Endothelial cell of umbilical vein (primary cell): ENCODE data around the gene ADD2. TPM values are rescaled to one million over a fixed set of nuclear protein-coding genes. Genes with fewer than 3 reads are reported as not detected.

Experiments used
- BruUV-seq: library from RNA; stranded (reverse); fragments of 400-500 nt; replicated peaks from 2 replicates; lab custom pipeline; 2021; lab: Mats Ljungman, UMichigan
- CTCF ChIA-PET: fragments of 300-600, 350-600 bp; sonication (Branson Sonifier 250); formaldehyde crosslinking; loops from one replicate; lab custom pipeline; 2021; ENCODE audit warnings: antibody characterized with exemption, inconsistent platforms; lab: Charles Lee
- POLR2A ChIA-PET: fragments of 300-600, 350-600 bp; sonication (Branson Sonifier 250); formaldehyde crosslinking; loops from one replicate; lab custom pipeline; 2021; ENCODE audit warnings: antibody characterized with exemption, inconsistent platforms; lab: Charles Lee
- DNase-seq: peaks from one replicate; pipeline ENCODE4 v3.0.0-alpha.2; 2011; ENCODE audit warnings: low read depth, low spot score
- FAIRE-seq: peaks from 2 replicates; lab custom pipeline; 2011; peaks lifted over from hg19 to GRCh38; lab: Jason Lieb, UNC
- H2AFZ ChIP-seq: 2 replicates; pipeline ENCODE4 v1.6.0; 2012; ENCODE audit warnings: low read depth, low read length, control low read depth, inconsistent platforms
- H3K27ac ChIP-seq: 2 replicates; pipeline ENCODE4 v1.5.1; 2011; ENCODE audit warnings: low read depth, mild to moderate bottlenecking, control low read depth, low read length, moderate library complexity; ENCODE audit not compliant: insufficient read depth
- H3K27me3 ChIP-seq, 2 experiments: 2 replicates each; pipeline versions ENCODE4 v1.6.0 to v1.6.1; 2011; ENCODE audit warnings: low read length in 2 of 2, mixed read lengths in 1 of 2; ENCODE audit not compliant: control insufficient read depth in 2 of 2, insufficient read depth in 2 of 2
- H3K36me3 ChIP-seq, 2 experiments: 2 replicates in 1 of 2; 3 replicates in 1 of 2; pipeline ENCODE4 v1.5.1; 2011; ENCODE audit warnings: low read length in 2 of 2, mild to moderate bottlenecking in 1 of 2, moderate library complexity in 1 of 2; ENCODE audit not compliant: control insufficient read depth in 2 of 2, insufficient read depth in 2 of 2; ENCODE audit errors: extremely low read depth in 1 of 2
- H3K4me1 ChIP-seq: 3 replicates; pipeline ENCODE4 v1.5.1; 2011; ENCODE audit warnings: mild to moderate bottlenecking, low read length; ENCODE audit not compliant: control insufficient read depth, insufficient read depth; ENCODE audit errors: extremely low read depth
- H3K4me2 ChIP-seq: 2 replicates; pipeline ENCODE4 v1.6.1; 2011; ENCODE audit warnings: low read length, control low read depth, mixed read lengths; ENCODE audit not compliant: insufficient read depth
- H3K4me3 ChIP-seq, 3 experiments: fragments of 200-600 bp in 1 of 3; sonication (generic), shearing (Covaris generic) in 1 of 3; replicated peaks in 1 of 3; 2 replicates each; pipeline ENCODE4 v1.5.1; 2011 to 2016; ENCODE audit warnings: control low read depth in 3 of 3, low read length in 3 of 3, mild to moderate bottlenecking in 2 of 3, inconsistent platforms in 1 of 3, low read depth in 1 of 3, moderate library complexity in 1 of 3; ENCODE audit not compliant: insufficient read depth in 1 of 3
- H3K79me2 ChIP-seq: 2 replicates; pipeline ENCODE4 v1.6.0; 2012; ENCODE audit warnings: low read length, inconsistent platforms; ENCODE audit not compliant: control insufficient read depth, insufficient read depth
- H3K9ac ChIP-seq: replicated peaks from 2 replicates; pipeline ENCODE3; 2011; ENCODE audit warnings: low read length, control low read depth; ENCODE audit not compliant: insufficient read depth; ENCODE audit errors: extremely low read depth
- H3K9me1 ChIP-seq: replicated peaks from 3 replicates; pipeline ENCODE4 v1.6.0; 2011; ENCODE audit warnings: mild to moderate bottlenecking, low read length; ENCODE audit not compliant: control insufficient read depth, insufficient read depth; ENCODE audit errors: extremely low read depth
- H3K9me3 ChIP-seq: replicated peaks from 2 replicates; pipeline ENCODE4 v1.5.1; 2012; ENCODE audit warnings: low read length, inconsistent platforms; ENCODE audit not compliant: control insufficient read depth, insufficient read depth
- H4K20me1 ChIP-seq: replicated peaks from 2 replicates; pipeline ENCODE3; 2011; ENCODE audit warnings: mild to moderate bottlenecking, low read length; ENCODE audit not compliant: control insufficient read depth, insufficient read depth; ENCODE audit errors: extremely low read depth
- CTCF ChIP-seq, 2 donors: IDR thresholded peaks; 1 replicate in 1 of 2; 2 replicates in 1 of 2; pipeline ENCODE4 v1.5.1; 2011; ENCODE audit warnings: low read length in 2 of 2, mild to moderate bottlenecking in 2 of 2, moderate library complexity in 2 of 2, control low read depth in 1 of 2, inconsistent platforms in 1 of 2, low read depth in 1 of 2; ENCODE audit not compliant: insufficient read depth in 1 of 2; ENCODE audit errors: extremely low read depth in 1 of 2
- EZH2 ChIP-seq: IDR thresholded peaks from 2 replicates; pipeline ENCODE4 v1.6.1; 2012; ENCODE audit warnings: borderline replicate concordance, low read depth, mild to moderate bottlenecking, moderate library complexity, low read length, inconsistent platforms; ENCODE audit not compliant: severe bottlenecking
- FOS ChIP-seq: IDR thresholded peaks from 2 replicates; pipeline ENCODE4 v1.6.1; 2011; ENCODE audit warnings: mild to moderate bottlenecking, low read length, moderate library complexity, borderline replicate concordance; ENCODE audit not compliant: insufficient read depth
- GATA2 ChIP-seq: IDR thresholded peaks from 2 replicates; pipeline ENCODE4 v1.7.0; 2011; ENCODE audit warnings: low read depth, mild to moderate bottlenecking, moderate library complexity, mixed read lengths, low read length; ENCODE audit not compliant: insufficient read length, insufficient read depth
- JUN ChIP-seq: IDR thresholded peaks from 2 replicates; pipeline ENCODE4 v1.6.1; 2011; ENCODE audit warnings: borderline replicate concordance, low read depth; ENCODE audit not compliant: insufficient read length, insufficient read depth
- MYC ChIP-seq: IDR thresholded peaks from one replicate; pipeline ENCODE4 v1.6.1; 2011; ENCODE audit warnings: mild to moderate bottlenecking, low read depth, low read length
- POLR2A ChIP-seq: IDR thresholded peaks from 2 replicates; pipeline ENCODE4 v1.6.1; 2012; ENCODE audit warnings: low read depth, mild to moderate bottlenecking, control low read depth, low read length
- POLR2AphosphoS5 ChIP-seq: IDR thresholded peaks from 2 replicates; pipeline ENCODE4 v1.6.1; 2012; ENCODE audit warnings: low read depth, mild to moderate bottlenecking, control low read depth, low read length, moderate library complexity; ENCODE audit not compliant: insufficient read depth
- dilution Hi-C: fragments of 300-500 bp; cut with MboI; formaldehyde crosslinking; loops from one replicate; pipeline ENCODE4 v1.15.0; 2019; ENCODE audit warnings: low sequenced_read_pairs; ENCODE audit not compliant: extremely low pct_ligation_motif_present
- intact Hi-C: fragments of 100-400 bp; cut with micrococcal nuclease; formaldehyde crosslinking; loops from one replicate; pipeline ENCODE4 v1.10.0; 2022
- polyA plus RNA-seq, 4 experiments: library from polyadenylated mRNA; depleted of rRNA in 3 of 4; stranded (reverse) in 3 of 4; unstranded in 1 of 4; fragments of >200 nt; gene quantifications; 2 replicates each; pipeline versions ENCODE4 v1.2.1 to v1.2.3, GENCODE V29; 2011 to 2012; ENCODE audit warnings: missing spikeins in 1 of 4
- total RNA-seq: library from RNA; stranded (reverse); gene quantifications from 2 replicates; pipeline ENCODE4 v1.2.3, GENCODE V29; 2021
- TF ChIP-seq, protein P1 (sequence below): IDR thresholded peaks from 2 replicates; pipeline ENCODE4 v1.6.1; 2011; ENCODE audit not compliant: insufficient read depth, insufficient read length

Gene ADD2
- total and polyA plus RNA-seq, 2 donors (not counting 3 experiments of a cell fraction or from before 2014, with no cell fraction given): 0.17 TPM; not detected in 1

- Histone ChIP-seq H3K4me1 (no peaks in the 10 kb centered on the region), H3K36me3 (no peaks in the 10 kb centered on the region), H3K79me2 (no peaks in the 10 kb centered on the region), H3K4me3 (no peak overlapping the region), H2AFZ (no peak overlapping the region), H3K27me3 (peaks cover 4 to 13% of the 10 kb centered on the region in 2 experiments), H3K9me3 (no peaks in the 10 kb centered on the region), H3K9ac (no peak overlapping the region), H3K4me2 (no peak overlapping the region), H3K9me1 (no peaks in the 10 kb centered on the region), H3K27ac (no peak overlapping the region), H4K20me1 (no peaks in the 10 kb centered on the region)
- dilution Hi-C loops: no loop called here
- POLR2A ChIA-PET: no interaction called here
- intact Hi-C loops: no loop called here
- CTCF ChIA-PET: interaction anchor here (1.3 to 1.6 kb wide), 2 partner anchors 9 to 304 kb away, joined by 5 to 8 read pairs; no protein-coding TSS in a partner anchor
- no peak for DNase-seq
- FAIRE-seq: no peak
- TF ChIP-seq, protein P1, sequence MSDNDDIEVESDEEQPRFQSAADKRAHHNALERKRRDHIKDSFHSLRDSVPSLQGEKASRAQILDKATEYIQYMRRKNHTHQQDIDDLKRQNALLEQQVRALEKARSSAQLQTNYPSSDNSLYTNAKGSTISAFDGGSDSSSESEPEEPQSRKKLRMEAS: no peak
- TF ChIP-seq JUN: peak; percentile 18
- BruUV-seq: no TSS peak
Observed at GRCh38 chr2:70608373-70608772, 159.6 kb downstream of the ADD2 start.

GRCh38 chr2:70607121-70607561, 160.9 kb downstream of the ADD2 start:
- no peak overlapping the region for H3K4me2 ChIP-seq
- H3K4me3 ChIP-seq: no peak overlapping the region
- no peaks in the 10 kb centered on the region for H3K9me1 ChIP-seq
- peaks cover 4 to 20% of the 10 kb centered on the region in 2 experiments for H3K27me3 ChIP-seq
- no peaks in the 10 kb centered on the region for H3K36me3 ChIP-seq
- no peak overlapping the region for H3K27ac ChIP-seq
- BruUV-seq: no TSS peak
- no peaks in the 10 kb centered on the region for H3K4me1 ChIP-seq
- H3K9ac ChIP-seq: no peak overlapping the region
- H4K20me1 ChIP-seq: no peaks in the 10 kb centered on the region
- DNase-seq (no peak), FAIRE-seq (no peak)
- ChIA-PET CTCF (interaction anchor here (1.6 kb wide), 1 partner anchor 10 kb away, joined by 7 read pairs; no protein-coding TSS in a partner anchor), POLR2A (no interaction called here)
- no peak for TF ChIP-seq GATA2
- no peak for TF ChIP-seq FOS
- TF ChIP-seq EZH2: no peak
- no peak for TF ChIP-seq POLR2AphosphoS5
- TF ChIP-seq JUN: no peak
- TF ChIP-seq MYC: no peak
- TF ChIP-seq, protein P1: no peak
- no peak for TF ChIP-seq CTCF (IDR thresholded peaks at IDR 0.05; ENCODE audit: extremely low read depth in 1 of 2, insufficient read depth in 1 of 2, low read depth in 1 of 2, low read length in 2 of 2)
- no peak for TF ChIP-seq POLR2A
- dilution Hi-C loops (no loop called here), intact Hi-C loops (no loop called here)
- no peak overlapping the region for H2AFZ ChIP-seq
- H3K79me2 ChIP-seq: no peaks in the 10 kb centered on the region
- H3K9me3 ChIP-seq: no peaks in the 10 kb centered on the region
